ENCODE data around the gene SLC8A3. TPM values are rescaled to one million over a fixed set of nuclear protein-coding genes. Genes with fewer than 3 reads are reported as not detected.

The SLC8A3 gene
- total RNA-seq, 2 donors from 2014 or later, result 0.09 TPM; not detected in 1

GRCh38 chr14:70067810-70068209 lies 120.9 kb downstream of the SLC8A3 start:
- Mint-ChIP-seq H3K27me3 (ENCODE audit: insufficient read depth) (peaks cover 10% of the 10 kb centered on the region), H3K4me3 (no peak overlapping the region), H3K9me3 (no peaks in the 10 kb centered on the region), H3K27ac (no peak overlapping the region), H3K36me3 (ENCODE audit: low read depth) (no peaks in the 10 kb centered on the region), H3K4me1 (no peaks in the 10 kb centered on the region)
- TF ChIP-seq CTCF (conservative IDR thresholded peaks at IDR 0.05), result no peak
- Histone ChIP-seq H3K27ac (ENCODE audit: low read depth, low read length) (no peak overlapping the region), H3K27me3 (ENCODE audit: control insufficient read depth, insufficient read depth, low read length, poor library complexity, severe bottlenecking) (peaks cover 24% of the 10 kb centered on the region), H3K9me3 (ENCODE audit: control insufficient read depth, low read length) (no peaks in the 10 kb centered on the region), H3K9ac (ENCODE audit: extremely low read depth, low read length, poor library complexity, severe bottlenecking) (no peak overlapping the region), H3K36me3 (ENCODE audit: control insufficient read depth, insufficient read depth, low read length) (no peaks in the 10 kb centered on the region), H3K4me1 (ENCODE audit: control insufficient read depth, insufficient read depth, low read length) (no peaks in the 10 kb centered on the region), H3K4me3 (ENCODE audit: low read length) (no peak overlapping the region)
- no peak for DNase-seq
- WGBS, 2 experiments (ENCODE audit: insufficient coverage in 1 of 2, insufficient read length in 1 of 2), result 86 to 95% methylated on average over 3 to 5 of the region's 5 CpGs

- no peaks in the 10 kb centered on the region for H3K36me3 ChIP-seq (ENCODE audit: control insufficient read depth, insufficient read depth, low read length)
- no peak for TF ChIP-seq CTCF (conservative IDR thresholded peaks at IDR 0.05)
- Mint-ChIP-seq H3K9me3 (no peaks in the 10 kb centered on the region), H3K36me3 (ENCODE audit: low read depth) (no peaks in the 10 kb centered on the region), H3K4me3 (no peak overlapping the region), H3K27ac (no peak overlapping the region), H3K4me1 (peaks cover 2% of the 10 kb centered on the region), H3K27me3 (ENCODE audit: insufficient read depth) (peaks cover 5% of the 10 kb centered on the region)
- H3K9ac ChIP-seq (ENCODE audit: extremely low read depth, low read length, poor library complexity, severe bottlenecking), result no peak overlapping the region
- no peak overlapping the region for H3K27ac ChIP-seq (ENCODE audit: low read depth, low read length)
- 93% methylated on average over 3 to 10 of the region's 11 CpGs for WGBS, 2 experiments (ENCODE audit: insufficient coverage in 1 of 2, insufficient read length in 1 of 2)
- no peaks in the 10 kb centered on the region for H3K4me1 ChIP-seq (ENCODE audit: control insufficient read depth, insufficient read depth, low read length)
- DNase-seq, result no peak
- H3K27me3 ChIP-seq (ENCODE audit: control insufficient read depth, insufficient read depth, low read length, poor library complexity, severe bottlenecking), result peaks cover 9% of the 10 kb centered on the region
- H3K9me3 ChIP-seq (ENCODE audit: control insufficient read depth, low read length), result no peaks in the 10 kb centered on the region
- no peak overlapping the region for H3K4me3 ChIP-seq (ENCODE audit: low read length)
These were observed 124.5 kb downstream of the SLC8A3 start for GRCh38 chr14:70064136-70064865.

GRCh38 chr14:70061108-70061507 lies 127.6 kb downstream of the SLC8A3 start:
- Mint-ChIP-seq H3K4me3 (no peak overlapping the region), H3K27me3 (ENCODE audit: insufficient read depth) (peaks cover 5% of the 10 kb centered on the region), H3K9me3 (no peaks in the 10 kb centered on the region), H3K4me1 (peaks cover 2% of the 10 kb centered on the region), H3K27ac (no peak overlapping the region), H3K36me3 (ENCODE audit: low read depth) (no peaks in the 10 kb centered on the region)
- 86 to 89% methylated on average over 1 to 2 of the region's 2 CpGs for WGBS, 2 experiments (ENCODE audit: insufficient coverage in 1 of 2, insufficient read length in 1 of 2)
- H3K4me1 ChIP-seq (ENCODE audit: control insufficient read depth, insufficient read depth, low read length), result no peaks in the 10 kb centered on the region
- no peaks in the 10 kb centered on the region for H3K9me3 ChIP-seq (ENCODE audit: control insufficient read depth, low read length)
- no peak overlapping the region for H3K4me3 ChIP-seq (ENCODE audit: low read length)
- H3K27ac ChIP-seq (ENCODE audit: low read depth, low read length), result no peak overlapping the region
- no peak for TF ChIP-seq CTCF (conservative IDR thresholded peaks at IDR 0.05)
- H3K36me3 ChIP-seq (ENCODE audit: control insufficient read depth, insufficient read depth, low read length), result no peaks in the 10 kb centered on the region
- H3K9ac ChIP-seq (ENCODE audit: extremely low read depth, low read length, poor library complexity, severe bottlenecking), result no peak overlapping the region
- DNase-seq, result no peak
- peaks cover 15% of the 10 kb centered on the region for H3K27me3 ChIP-seq (ENCODE audit: control insufficient read depth, insufficient read depth, low read length, poor library complexity, severe bottlenecking)

Measured in endodermal cell (in vitro differentiated cells).